NCI-H524 treated with DMSO at 0.1 percent for 48 hours (cell line): ENCODE results near the gene RNF214.
"Not testable (repeated sequence)": the region's sequence is repeated elsewhere in the genome, so short reads cannot be mapped to it uniquely, and the experiment has no call there.

Experiments used
- DNase-seq: peaks from one replicate; lab custom pipeline; 2025; lab: John Stamatoyannopoulos, UW

Gene RNF214

DNA sequence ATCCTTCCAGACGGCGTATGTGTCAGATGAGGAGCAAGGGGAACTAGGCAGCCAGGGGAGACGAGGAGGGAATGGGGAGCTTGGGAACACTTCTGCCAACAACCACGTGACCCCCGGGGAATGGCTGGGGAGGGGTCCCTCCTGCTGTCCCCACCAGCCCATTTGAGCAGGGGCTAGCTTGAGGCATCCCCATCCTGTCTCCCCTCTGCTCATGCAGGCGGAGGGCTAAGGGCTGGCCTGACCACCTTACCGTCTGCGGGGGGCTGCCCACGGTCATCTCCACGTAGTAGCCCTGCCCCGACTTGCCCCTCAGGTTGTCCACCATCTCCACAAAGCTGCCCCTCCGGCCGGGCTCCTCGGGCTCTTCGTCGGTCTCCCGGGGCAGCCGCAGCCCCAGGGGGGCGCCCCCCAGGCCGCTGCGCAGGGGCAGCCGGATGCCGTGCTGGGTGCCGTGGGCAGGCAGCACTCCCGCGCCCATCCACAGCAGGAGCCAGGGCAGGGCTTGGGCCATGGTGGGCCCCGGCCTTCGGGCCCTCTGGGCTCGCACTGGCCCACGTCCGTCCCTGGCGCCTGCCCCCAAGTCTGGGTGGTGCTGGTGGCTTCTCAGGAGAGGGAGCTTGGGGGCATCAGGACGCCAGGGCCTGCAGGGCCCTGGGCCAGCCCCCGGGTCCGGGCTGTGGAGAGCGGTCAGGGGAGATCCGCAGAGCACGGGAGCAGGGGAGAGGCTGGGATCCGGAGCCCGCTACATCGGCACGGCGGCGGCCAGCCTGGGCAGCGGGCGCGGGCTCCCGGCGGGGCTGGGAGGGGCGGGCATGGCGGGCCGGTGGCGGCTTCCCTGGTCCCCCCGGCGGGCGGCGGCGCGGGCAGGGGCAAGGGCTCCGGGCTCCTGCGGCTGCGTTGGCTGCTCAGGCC lies 83.1 kb downstream of the RNF214 start:
- DNase-seq: no peak

DNA sequence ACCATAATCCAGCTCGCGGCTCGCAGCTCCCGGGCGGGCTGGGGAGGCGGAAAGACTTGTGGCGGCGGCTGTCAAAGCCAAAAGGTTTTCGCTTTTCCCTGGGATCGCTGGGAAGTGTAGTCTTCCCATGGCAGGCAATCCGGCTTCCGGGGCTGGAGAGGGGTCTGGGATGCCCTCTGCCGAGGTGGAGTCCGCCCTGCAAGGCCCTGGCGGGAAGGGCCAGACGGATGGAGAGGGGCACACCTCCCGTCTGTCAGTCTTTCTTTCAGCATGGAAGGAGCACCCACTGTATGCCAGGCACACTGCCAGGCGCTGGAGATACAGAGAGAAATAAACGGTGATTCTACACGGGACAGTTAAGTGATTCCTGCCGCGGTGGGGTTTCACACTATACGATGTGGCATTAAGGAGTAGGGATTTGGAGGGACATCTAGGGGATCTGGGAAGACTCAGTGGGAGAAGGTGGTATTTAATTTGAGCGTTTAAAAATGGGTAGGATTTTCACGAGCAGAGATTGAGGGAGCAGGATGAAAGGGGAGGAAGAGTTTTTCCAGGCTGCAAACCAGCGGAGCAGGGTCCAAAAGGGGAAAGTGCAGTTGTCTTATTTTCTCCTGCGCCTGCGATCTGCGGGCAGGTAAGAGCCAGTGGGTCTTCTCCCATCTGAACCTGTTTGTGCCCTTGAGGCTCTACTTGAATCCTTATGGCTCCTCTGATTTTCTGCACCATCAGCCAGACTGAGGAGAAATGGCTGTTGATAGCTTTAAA lies 83.9 kb downstream of the RNF214 start, which contains the start of gene BACE1:
Gene BACE1 (minus strand): TSS at position 60 of the 765 bp plus-strand sequence. CDS start 461 bp downstream, outside the sequence.
- peak; percentile 54 for DNase-seq

DNA sequence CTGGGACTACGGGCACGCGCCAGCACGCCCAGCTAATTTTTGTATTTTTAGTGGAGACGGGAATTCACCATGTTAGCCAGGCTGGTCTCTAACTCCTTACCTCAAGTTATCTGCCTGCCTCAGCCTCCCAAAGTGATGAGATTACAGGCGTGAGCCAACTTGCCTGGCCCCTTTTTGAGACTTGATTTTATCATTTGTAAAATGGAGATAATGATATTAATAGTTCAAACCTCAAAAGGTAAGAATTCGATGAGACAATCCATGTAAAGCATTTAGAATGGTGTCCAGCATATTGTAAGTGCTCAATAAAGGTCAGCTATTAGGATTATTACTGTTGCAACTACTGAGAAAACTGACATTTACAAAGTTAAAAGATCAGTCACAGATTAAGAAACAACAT lies 86.3 kb downstream of the RNF214 start:
- no peak for DNase-seq

DNA sequence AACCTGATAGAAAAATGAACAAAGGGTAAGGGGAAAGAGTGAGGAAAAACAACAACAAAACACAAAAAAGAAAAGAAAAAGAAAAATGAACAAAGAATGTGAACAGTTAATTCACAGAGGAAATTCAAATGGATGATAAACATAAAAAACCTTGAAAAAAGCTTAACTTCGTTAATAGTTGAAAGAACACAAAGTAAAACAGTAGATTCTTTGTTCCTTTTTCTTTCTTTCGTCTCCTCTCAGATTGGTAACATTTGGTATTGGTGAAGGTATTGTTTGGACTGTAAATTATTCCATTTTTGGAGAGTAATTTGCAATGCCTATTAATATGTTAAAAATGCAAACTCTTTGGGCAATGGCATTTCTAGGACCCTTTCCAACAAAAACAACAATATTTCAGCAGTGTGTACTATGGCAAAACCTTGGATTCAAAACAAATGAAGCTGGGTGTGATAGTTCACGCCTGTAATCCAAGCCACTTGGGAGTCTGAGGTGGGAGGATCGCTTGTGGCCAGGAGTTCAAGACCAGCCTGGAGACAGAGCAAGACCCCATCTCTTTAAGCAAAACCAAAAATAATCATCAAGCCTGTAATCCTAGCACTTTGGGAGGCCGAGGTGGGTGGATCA lies 86.9 kb downstream of the RNF214 start:
- DNase-seq: no peak

DNA sequence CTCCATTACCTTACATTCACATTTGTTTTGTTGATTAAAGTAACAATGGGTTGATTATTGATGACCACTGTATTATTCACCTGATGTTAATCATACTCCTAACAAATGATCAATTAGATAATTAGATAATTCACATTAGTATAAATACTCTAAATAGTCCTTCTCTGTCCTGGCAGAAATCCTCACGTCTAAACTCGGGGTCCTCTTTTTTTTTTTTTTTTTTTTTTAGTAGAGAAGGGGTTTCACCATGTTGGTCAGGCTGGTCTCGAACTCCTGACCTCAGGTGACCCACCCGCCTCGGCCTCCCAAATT lies 94.7 kb downstream of the RNF214 start:
- not testable (repeated sequence) for DNase-seq

DNA sequence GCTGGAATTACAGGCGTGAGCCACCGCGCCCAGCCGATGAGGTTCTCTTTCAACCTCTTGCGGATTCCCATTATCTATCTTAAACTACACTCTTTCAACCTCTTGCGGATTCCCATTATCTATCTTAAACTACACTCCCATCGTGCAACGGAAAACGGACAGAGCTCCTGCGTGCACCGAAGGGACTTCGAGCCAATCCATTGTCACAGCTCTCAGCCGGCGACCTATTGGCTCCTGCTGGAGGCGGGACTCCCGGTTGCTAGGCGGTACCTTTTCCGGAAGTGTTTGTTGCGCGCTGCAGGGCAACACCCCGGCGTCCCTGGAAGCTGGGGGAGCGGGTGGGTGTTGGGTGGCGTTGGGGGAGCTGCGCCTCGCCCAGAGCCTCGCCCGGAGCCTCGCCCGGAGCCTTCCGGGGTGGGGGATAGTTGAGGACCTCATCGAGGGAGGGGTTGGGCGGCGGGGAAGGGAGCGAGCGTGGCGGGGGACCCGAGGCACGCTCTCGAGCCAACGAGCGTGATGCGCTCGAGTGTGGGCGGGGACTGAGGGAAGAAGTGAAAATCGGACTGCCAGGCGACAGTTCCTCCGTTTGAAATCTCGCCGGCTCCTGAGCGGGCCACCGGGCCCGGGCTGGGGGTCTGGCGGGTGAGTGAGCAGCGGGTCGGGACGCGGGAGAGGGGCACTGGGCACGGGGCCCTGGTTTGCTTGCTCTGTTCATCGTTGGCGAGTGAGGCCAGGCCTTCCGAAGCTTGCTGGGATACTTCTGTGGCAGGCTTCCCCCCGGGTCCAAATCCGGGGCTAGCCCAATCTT lies 95.3 kb downstream of the RNF214 start, which contains the start of gene CEP164:
Gene CEP164 (plus strand): TSS at position 288 of the 808 bp plus-strand sequence. CDS start 10,733 bp downstream, outside the sequence.
- peak; percentile 86 for DNase-seq

DNA sequence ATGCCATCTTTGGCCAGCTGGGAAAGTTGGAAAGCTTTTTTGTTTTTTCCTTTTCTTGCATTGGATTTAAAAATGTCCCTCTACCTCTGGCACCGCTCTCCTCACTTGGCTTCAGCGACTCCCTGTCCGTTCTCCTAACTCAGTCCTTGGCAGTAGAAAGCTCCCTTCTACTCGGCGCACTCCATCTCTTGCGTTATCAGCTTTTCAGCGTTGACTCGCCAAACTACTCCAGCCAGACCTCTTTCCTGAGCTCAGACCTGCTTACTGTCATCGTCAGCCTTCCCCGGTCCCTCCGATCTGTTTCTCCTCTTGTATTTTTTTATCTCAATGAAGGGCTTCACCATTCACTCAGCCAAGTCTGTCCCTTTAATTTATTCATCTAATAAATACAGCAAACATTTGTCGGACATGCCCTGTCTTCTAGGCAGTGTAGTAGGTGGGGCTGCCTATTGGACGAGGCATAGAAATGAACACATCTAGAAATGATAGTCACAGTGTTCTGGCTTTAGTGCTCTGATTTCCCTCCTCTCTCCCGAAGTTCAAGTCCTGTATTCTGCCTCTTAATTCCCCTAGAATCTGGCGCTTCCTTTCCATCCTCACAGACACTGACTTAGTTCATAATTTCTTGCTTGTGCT lies 96.0 kb downstream of the RNF214 start:
- DNase-seq: no peak

DNA sequence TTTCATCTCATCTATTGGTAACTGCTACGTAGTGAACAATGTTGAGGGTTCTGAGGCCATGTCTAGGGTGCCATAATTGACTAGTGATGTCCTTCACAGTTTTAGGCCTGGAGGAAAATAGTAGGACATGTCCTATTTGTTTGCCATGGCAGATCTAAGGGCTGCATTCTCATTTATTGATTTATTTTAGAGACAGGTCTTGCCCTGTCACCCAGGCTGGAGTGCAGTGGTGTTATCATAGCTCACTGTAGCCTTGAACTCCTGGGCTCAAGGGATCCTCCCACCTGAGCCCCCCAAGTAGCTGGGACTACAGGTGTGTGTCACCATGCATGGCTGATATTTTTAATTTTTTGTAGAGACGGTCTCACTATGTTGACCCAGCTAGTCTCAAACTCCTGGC lies 100.4 kb downstream of the RNF214 start:
- DNase-seq: no peak

DNA sequence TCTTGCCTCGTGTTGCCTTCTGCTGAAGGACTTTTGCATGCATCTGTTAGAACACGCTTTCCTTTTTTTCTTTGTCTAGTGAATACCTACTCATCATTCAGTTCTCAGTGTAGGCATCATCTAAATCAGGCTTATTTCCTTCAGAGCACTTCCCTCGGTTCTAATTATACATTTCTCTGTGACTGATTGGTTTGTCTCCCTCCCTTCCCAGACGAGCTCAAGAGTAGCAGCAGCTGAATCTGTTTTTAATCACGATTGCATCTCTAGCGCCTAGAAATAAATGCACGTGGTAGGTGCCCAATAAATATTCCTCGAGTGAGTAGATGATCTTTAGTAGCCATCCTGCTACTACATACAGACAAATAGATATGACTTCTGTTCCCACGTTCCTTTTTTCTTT lies 101.4 kb downstream of the RNF214 start:
- no peak for DNase-seq

DNA sequence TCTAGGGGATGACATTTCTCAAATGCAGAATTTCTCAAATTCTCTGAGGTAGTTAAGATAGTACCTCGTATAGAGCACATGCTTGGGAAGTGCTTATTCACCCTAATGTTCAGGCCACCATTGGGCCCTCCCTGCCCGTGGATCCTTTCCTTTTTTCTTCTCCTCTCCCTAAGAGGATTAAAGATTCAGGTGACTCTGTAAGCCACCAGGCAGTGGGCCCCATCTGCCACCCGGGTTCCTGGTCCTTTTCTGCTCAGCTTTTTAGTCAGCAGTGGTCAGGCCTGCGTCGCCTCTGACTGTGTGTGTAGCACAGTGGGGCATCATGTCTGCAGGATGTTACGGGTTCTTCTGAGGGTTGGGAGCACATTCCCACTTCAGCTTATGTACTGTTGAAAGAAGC lies 102.4 kb downstream of the RNF214 start:
- peak; percentile 44 for DNase-seq

DNA sequence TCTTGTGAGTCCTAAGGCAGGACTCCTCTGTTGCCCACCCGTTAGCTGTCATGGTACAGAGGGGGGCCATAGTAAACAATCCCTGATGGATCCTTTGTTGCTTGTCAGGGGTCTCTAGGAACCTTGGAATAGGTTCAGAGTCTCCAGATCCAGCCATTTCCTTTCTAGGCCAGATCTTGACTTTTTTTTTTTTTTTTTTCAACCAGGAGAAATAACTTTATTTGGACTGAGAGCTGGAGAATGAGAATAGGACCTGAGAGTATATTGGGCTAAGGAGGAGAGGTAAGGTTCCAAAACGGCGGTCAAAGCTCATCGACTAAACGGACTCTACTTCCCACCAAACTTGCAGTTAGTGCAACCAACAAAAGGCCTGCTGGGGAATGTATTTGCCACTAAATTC lies 102.9 kb downstream of the RNF214 start:
- no peak for DNase-seq
